GM06990 (cell line): ENCODE data around the gene CALHM6.

ENCODE experiments used
- DNase-seq: peaks from one replicate; pipeline ENCODE4 v3.0.0-alpha.2; 2011; ENCODE audit not compliant: insufficient read length; ENCODE audit errors: extremely low read depth
- H3K27me3 ChIP-seq: replicated peaks from 2 replicates; pipeline ENCODE4 v1.6.0; 2011; ENCODE audit warnings: low read length; ENCODE audit not compliant: control insufficient read depth, insufficient read depth
- H3K36me3 ChIP-seq: 2 replicates; pipeline ENCODE4 v1.5.1; 2011; ENCODE audit warnings: low read length; ENCODE audit not compliant: control insufficient read depth, insufficient read depth
- H3K4me3 ChIP-seq: replicated peaks from 2 replicates; pipeline ENCODE4 v1.5.1; 2011; ENCODE audit warnings: low read depth, mild to moderate bottlenecking, control low read depth, low read length
- CTCF ChIP-seq: IDR thresholded peaks from 2 replicates; pipeline ENCODE4 v1.5.1; 2011; ENCODE audit warnings: low read length, control low read depth, mild to moderate bottlenecking, inconsistent platforms; ENCODE audit not compliant: insufficient read depth, poor library complexity, severe bottlenecking

CALHM6 gene

GRCh38 chr6:116468293-116468692 lies 7.1 kb downstream of the CALHM6 start:
- no peak for TF ChIP-seq CTCF
- H3K27me3 ChIP-seq: no peaks in the 10 kb centered on the region
- DNase-seq: no peak
- no peak overlapping the region for H3K4me3 ChIP-seq
- H3K36me3 ChIP-seq: no peaks in the 10 kb centered on the region

- no peak for DNase-seq
- Histone ChIP-seq H3K27me3 (no peaks in the 10 kb centered on the region), H3K4me3 (no peak overlapping the region), H3K36me3 (no peaks in the 10 kb centered on the region)
- no peak for TF ChIP-seq CTCF
These were observed 10.4 kb downstream of the CALHM6 start for GRCh38 chr6:116471531-116471930.

- Histone ChIP-seq H3K4me3 (no peak overlapping the region), H3K36me3 (no peaks in the 10 kb centered on the region), H3K27me3 (no peaks in the 10 kb centered on the region)
- no peak for TF ChIP-seq CTCF
- DNase-seq: no peak
These were observed 11.5 kb downstream of the CALHM6 start for GRCh38 chr6:116472706-116473105.

- H3K36me3 ChIP-seq: no peaks in the 10 kb centered on the region
These were observed 14.0 kb downstream of the CALHM6 start for GRCh38 chr6:116475141-116475540.

GRCh38 chr6:116476002-116476678 lies 15.0 kb downstream of the CALHM6 start:
- Histone ChIP-seq H3K4me3 (no peak overlapping the region), H3K36me3 (no peaks in the 10 kb centered on the region), H3K27me3 (no peaks in the 10 kb centered on the region)
- no peak for TF ChIP-seq CTCF
- DNase-seq: peak; percentile 24

More at GRCh38 chr6:116475141-116475540, 14.0 kb downstream of the CALHM6 start:
- no peak for DNase-seq
- no peak for TF ChIP-seq CTCF
- H3K4me3 ChIP-seq: no peak overlapping the region
- no peaks in the 10 kb centered on the region for H3K27me3 ChIP-seq

GRCh38 chr6:116482780-116483179 lies 21.6 kb downstream of the CALHM6 start:
- no peaks in the 10 kb centered on the region for H3K36me3 ChIP-seq
- no peak for TF ChIP-seq CTCF
- no peaks in the 10 kb centered on the region for H3K27me3 ChIP-seq
- no peak overlapping the region for H3K4me3 ChIP-seq
- no peak for DNase-seq
